NCI-H82 treated with DMSO at 0.1 percent for 48 hours (cell line): ENCODE measurements around the gene DNAH14.
"Not testable (repeated sequence)": the region's sequence is repeated elsewhere in the genome, so short reads cannot be mapped to it uniquely, and the experiment has no call there.

Experiments
- DNase-seq: peaks from one replicate; lab custom pipeline; 2025; ENCODE audit not compliant: unreplicated experiment; lab: John Stamatoyannopoulos, UW

The DNAH14 gene

GRCh38 chr1:225341642-225342041, 412.2 kb downstream of the DNAH14 start:
- no peak for DNase-seq

DNA sequence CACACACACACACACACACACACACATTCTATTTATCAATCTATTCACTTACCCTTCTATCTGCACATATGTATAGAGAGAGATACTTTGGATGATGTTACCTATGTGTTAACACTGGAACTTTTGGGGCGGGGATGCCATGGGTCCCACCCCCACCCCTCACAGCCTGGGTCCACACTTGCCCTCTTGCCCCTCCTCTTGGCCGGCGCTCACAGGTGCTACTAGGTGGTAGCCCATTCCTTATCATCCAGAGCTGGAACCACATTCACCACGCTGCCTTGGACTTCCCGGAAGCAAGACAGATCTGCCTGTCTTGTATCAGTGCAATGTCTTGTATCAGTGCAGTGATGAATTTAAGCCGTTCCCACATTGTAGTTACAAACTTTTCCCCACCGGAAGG, 413.2 kb downstream of the DNAH14 start:
- DNase-seq: no peak

GRCh38 chr1:225343618-225344017, 414.1 kb downstream of the DNAH14 start:
- no peak for DNase-seq

- DNase-seq: no peak
These were observed 417.7 kb downstream of the DNAH14 start for GRCh38 chr1:225347123-225347683.

- no peak for DNase-seq
These were observed 418.9 kb downstream of the DNAH14 start for GRCh38 chr1:225348400-225348799.

- no peak for DNase-seq
These were observed 420.4 kb downstream of the DNAH14 start for GRCh38 chr1:225349826-225350225.

DNA sequence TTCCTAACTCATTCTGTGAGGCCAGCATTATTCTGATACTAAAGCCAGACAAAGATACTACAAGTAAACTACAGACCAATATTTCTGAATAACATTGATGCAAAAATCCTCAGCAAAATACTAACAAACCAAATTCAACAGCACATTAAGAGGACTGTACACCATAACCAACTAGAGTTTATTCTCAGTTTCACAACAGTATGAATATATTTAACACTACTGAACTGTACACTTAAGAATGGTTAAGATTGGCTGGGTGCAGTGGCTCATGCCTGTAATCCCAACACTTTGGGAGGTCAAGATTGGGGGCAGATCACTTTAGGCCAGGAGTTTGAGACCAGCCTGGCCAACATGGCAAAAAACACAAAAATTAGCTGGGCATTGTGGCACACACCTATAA, 421.4 kb downstream of the DNAH14 start:
- no peak for DNase-seq

GRCh38 chr1:225354906-225355305, 425.4 kb downstream of the DNAH14 start:
- DNase-seq: no peak

GRCh38 chr1:225355863-225356262, 426.4 kb downstream of the DNAH14 start:
- DNase-seq: no peak

DNA sequence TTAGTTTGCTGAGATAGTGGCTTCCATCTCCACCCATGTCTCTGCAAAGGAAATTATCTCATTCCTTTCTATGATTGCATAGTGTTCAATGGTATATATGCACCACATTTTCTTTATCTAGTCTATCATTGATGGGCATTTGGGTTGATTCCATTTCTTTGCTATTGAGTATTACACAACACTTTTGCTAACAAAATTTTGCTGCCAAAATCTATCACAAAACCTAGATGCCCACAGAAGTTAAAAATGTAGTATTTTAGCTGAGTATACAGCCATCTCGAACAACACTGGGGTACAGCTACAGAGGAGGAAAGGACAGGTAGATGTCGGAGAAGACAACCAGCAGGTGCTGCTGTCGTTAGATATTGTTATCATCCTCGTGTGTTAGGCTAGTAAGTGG, 430.6 kb downstream of the DNAH14 start:
- no peak for DNase-seq

GRCh38 chr1:225361176-225361575, 431.7 kb downstream of the DNAH14 start:
- no peak for DNase-seq

GRCh38 chr1:225362805-225363204, 433.3 kb downstream of the DNAH14 start:
- no peak for DNase-seq

GRCh38 chr1:225364439-225364838, 435.0 kb downstream of the DNAH14 start:
- DNase-seq: no peak

DNA sequence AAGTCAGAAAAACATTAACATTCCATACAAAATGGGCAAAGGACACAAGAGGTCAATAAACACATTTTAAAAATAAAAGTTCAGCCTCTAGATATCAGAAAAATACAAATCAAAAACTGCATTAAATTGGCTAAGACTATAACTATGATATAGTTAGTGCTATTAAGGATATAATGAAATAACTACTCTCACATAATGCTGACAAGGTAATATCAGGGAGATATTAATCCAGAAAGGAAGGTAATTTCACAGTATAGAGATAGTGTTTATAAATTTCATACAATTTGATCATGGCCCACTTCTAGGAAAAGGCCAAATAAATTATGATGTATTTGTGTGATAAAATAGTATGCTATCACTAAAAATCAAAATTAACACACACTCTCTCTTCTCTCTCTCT, 436.5 kb downstream of the DNAH14 start:
- DNase-seq: no peak

- no peak for DNase-seq
These were observed 437.1 kb downstream of the DNAH14 start for GRCh38 chr1:225366552-225366951.

- DNase-seq: no peak
These were observed 438.6 kb downstream of the DNAH14 start for GRCh38 chr1:225368036-225368552.

- DNase-seq: no peak
These were observed 442.0 kb downstream of the DNAH14 start for GRCh38 chr1:225371366-225372010.

- DNase-seq: no peak
These were observed 443.7 kb downstream of the DNAH14 start for GRCh38 chr1:225373155-225373554.

DNA sequence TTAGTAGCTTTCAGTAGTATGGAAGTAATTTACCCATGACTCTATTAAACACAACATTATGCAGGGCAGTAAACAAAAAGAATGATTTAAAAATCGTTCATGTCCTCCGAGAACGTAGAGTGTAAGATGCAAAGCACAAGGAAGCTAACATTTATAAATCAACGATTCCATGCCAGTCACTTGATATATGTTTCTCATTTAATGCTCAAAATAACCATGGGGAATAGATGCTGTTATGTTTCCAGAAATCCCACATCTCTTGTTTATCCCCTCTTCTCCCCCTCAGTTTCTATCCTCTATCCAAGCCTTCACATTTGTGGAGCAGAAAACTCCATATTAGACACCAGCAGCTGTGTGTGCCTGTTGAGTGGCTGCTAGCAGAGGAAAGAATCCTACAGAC, 445.5 kb downstream of the DNAH14 start:
- DNase-seq: no peak

- DNase-seq: no peak
These were observed 449.4 kb downstream of the DNAH14 start for GRCh38 chr1:225378880-225379279.

GRCh38 chr1:225380691-225381090, 451.2 kb downstream of the DNAH14 start:
- DNase-seq: no peak

DNA sequence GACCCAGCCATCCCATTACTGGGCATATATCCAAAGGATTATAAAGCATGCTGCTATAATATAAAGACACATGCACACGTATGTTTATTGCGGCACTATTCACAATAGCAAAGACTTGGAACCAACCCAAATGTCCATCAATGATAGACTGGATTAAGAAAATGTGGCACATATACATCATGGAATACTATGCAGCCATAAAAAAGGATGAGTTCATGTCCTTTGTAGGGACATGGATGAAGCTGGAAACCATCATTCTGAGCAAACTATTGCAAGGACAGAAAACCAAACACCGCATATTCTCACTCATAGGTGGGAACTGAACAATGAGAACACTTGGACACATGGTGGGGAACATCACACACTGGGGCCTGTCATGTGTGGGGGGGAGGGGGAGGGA, 457.4 kb downstream of the DNAH14 start:
- not testable (repeated sequence) for DNase-seq

- DNase-seq: no peak
These were observed 458.9 kb downstream of the DNAH14 start for GRCh38 chr1:225388372-225388771.
